Erythroblast (primary cell): ENCODE data around the gene G6PC1.

Experiments
- GATA1 ChIP-seq: IDR thresholded peaks from 2 replicates; pipeline ENCODE4 v1.6.1; 2011; ENCODE audit warnings: low read depth, mild to moderate bottlenecking, control low read depth, low read length, moderate library complexity
- POLR2A ChIP-seq: IDR thresholded peaks from 2 replicates; pipeline ENCODE4 v1.6.1; 2011; ENCODE audit warnings: mild to moderate bottlenecking, low read length

- TF ChIP-seq POLR2A = no peak
- no peak for TF ChIP-seq GATA1
These were observed 43.6 kb downstream of the G6PC1 start for GRCh38 chr17:42944211-42944610.
